ENCODE data around the gene TPM2.

Gene TPM2

DNA sequence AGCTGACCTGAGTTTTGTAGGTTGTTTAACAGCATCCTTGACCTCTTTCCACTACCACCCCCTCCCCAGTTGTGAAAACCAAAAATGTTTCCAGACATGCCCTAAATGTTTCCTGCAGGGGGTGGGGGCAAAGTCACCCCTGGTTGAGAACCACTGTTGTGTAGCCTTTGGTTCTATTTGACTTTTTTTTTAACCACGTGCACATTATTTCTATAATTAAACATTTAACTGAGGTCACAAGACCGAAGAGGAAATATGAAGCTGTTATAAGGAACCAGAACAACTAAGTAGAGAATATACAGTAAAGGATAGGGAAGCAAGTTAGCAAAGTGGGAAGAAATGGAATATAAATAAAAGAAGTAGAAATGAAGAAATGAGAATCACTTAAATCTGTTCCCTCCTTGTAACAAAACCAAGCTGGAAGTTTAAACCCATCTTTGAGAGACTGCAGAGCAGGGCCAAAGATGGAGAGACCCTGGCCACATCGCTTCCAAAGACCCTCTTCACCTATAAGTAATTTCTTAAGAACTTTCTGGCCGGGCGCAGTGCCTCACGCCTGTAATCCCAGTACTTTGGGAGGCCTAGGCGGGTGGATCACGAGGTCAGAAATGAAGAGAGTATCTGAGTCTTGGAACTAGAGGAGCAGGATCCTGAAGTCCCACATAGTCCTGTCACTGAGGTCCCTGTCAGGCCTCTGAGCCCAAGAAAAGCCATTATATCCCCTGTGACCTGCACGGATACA, 53.4 kb downstream of the TPM2 start:
- Histone ChIP-seq H3K4me1 (ENCODE audit: control insufficient read depth in 1 of 2, insufficient read depth in 2 of 2, low read length in 2 of 2) (no peaks in the 10 kb centered on the region), H3K9ac (ENCODE audit: low read depth in 1 of 2, low read length in 2 of 2) (no peak overlapping the region), H3K9me3 (ENCODE audit: control insufficient read depth in 1 of 2, low read length in 2 of 2) (no peaks in the 10 kb centered on the region), H3K4me3 (ENCODE audit: low read depth in 1 of 2, low read length in 2 of 2) (no peak overlapping the region), H3K27ac (ENCODE audit: low read depth, low read length) (no peak overlapping the region), H3K27me3 (ENCODE audit: control insufficient read depth in 1 of 2, insufficient read depth in 2 of 2, low read length in 2 of 2) (no peaks in the 10 kb centered on the region), H3K36me3 (ENCODE audit: control insufficient read depth in 1 of 2, insufficient read depth in 2 of 2, low read length in 2 of 2) (no peaks in the 10 kb centered on the region)

- H3K4me3 ChIP-seq (ENCODE audit: low read depth in 1 of 2, low read length in 2 of 2) = no peak overlapping the region
- no peak overlapping the region for H3K9ac ChIP-seq (ENCODE audit: low read depth in 1 of 2, low read length in 2 of 2)
- H3K36me3 ChIP-seq (ENCODE audit: control insufficient read depth in 1 of 2, insufficient read depth in 2 of 2, low read length in 2 of 2) = no peaks in the 10 kb centered on the region
- no peaks in the 10 kb centered on the region for H3K27me3 ChIP-seq (ENCODE audit: control insufficient read depth in 1 of 2, insufficient read depth in 2 of 2, low read length in 2 of 2)
- H3K9me3 ChIP-seq (ENCODE audit: control insufficient read depth in 1 of 2, low read length in 2 of 2) = no peaks in the 10 kb centered on the region
- H3K27ac ChIP-seq (ENCODE audit: low read depth, low read length) = no peak overlapping the region
- no peaks in the 10 kb centered on the region for H3K4me1 ChIP-seq (ENCODE audit: control insufficient read depth in 1 of 2, insufficient read depth in 2 of 2, low read length in 2 of 2)
Observed at GRCh38 chr9:35635730-35636129, 54.0 kb downstream of the TPM2 start.

Data from duodenal mucosa (tissue), 2 donors.